Measurements from ENCODE around the gene C1QTNF4. TPM values are rescaled to one million over a fixed set of nuclear protein-coding genes. Genes with fewer than 3 reads are reported as not detected.
"Not testable (repeated sequence)": the region's sequence is repeated elsewhere in the genome, so short reads cannot be mapped to it uniquely, and the experiment has no call there.

Gene C1QTNF4
- 0.13 TPM in 1 of 2 replicates, not detected in the other for total RNA-seq

- no peak for DNase-seq (ENCODE audit: low read depth in 2 of 2)
These were observed at the start of gene C1QTNF4 for GRCh38 chr11:47593934-47594855. C1QTNF4 (minus strand) TSS chr11:47594411; CDS start chr11:47590810, 3,601 bp downstream.

DNA sequence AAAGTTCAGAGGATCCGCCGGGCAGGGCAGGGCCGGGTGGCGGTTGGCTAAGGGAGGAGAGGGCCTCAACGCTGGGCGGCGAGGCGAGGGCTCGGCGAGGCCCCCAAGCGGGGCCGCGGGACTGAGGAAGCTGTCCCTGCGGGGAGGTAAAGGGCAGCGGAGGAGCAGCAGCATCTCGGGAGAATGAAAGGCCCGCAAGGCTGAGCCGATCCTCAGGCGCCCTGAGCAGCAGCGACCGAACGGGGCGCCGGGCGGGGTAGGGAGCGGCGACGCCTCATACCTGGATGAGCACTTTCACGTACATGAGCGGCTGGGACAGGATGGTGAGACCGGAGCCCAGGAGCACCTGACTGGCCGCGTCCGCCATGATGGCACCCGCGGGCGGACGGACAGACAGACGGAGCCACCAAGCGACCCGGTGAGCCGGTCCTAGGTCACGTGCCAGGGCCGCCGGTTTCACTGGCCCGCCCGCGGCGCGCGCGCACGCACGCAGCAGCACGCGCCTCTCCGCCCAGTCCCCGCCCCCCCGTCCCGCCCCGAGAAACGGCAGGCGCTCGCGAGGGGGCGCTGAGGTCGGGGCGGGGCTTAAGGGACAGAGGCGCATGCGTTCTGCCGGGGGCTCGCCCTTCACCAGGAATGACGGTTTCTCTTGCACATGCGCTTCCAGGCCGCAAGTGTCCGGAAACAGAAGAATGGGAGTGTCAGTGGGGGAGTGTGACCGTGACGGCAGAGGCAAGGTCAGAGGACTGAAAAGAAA is 48.1 kb upstream of the C1QTNF4 start, which contains the start of gene MTCH2:
Gene MTCH2 (minus strand): TSS at position 461 of the 757 bp plus-strand sequence. CDS start 94 bp downstream, at position 367.
- DNase-seq (ENCODE audit: low read depth in 2 of 2) = peak; percentile 94 to 98

DNA sequence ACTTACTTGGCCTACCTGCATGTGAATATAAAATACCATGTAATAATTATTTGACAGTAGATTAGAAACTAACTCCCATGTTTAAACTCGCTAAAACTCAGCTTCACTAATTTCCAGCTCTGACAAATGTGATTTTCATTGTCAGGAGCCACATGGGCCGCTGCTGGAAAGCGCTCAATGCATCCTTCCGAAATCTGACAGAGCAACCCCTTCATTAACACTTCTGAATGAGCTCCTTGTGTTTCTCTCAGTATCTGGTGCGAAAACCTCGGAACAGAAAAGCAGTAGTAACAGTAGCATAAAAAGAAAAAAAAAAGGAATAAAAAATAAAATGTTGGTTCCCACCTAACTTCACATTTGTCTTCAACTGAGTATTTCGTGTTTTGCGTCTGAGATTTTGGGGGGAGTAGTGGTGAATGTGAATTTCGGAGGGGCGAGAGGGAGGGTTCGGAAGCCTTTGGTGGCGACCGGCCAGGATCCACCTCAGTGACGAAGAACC is 47.4 kb upstream of the C1QTNF4 start:
- peak in 1 of 2 donors; percentile 3 for DNase-seq (ENCODE audit: low read depth in 2 of 2)

DNA sequence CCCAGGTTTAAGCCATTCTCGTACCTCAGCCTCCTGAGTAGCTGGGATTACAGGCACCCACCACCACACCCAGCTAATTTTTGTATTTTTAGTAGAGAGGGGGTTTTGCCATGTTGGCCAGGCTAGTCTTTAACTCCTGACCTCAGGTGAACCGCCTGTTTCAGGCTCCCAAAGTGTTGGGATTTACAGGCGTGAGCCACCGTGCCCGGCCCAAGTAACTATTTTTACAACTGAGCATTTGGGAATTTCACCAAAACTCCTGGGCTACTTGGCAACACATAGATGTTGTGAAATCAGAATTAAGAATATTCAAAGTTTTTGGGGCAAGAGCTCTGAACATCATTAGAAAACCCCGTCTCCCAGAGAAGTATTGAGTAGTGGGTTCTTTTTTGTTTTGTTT is 46.3 kb upstream of the C1QTNF4 start:
- not testable (repeated sequence) for DNase-seq (ENCODE audit: low read depth in 2 of 2)

DNA sequence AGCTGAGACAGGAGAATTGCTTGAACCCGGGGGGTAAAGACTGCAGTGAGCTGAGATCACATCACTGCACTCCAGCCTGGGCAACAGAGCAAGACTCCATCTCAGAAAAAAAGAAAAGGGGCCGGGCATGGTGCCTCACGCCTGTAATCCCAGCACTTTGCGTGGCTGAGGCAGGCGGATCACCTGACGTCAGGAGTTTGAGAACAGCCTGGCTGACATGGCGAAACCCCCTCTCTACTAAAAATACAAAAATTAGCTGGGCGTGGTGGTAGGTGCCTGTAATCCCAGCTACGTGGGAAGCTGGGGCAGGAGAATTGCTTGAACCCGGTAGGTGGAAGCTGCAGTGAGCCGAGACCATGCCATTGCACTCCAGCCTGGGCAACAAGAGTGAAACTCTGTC is 42.1 kb upstream of the C1QTNF4 start:
- DNase-seq (ENCODE audit: low read depth in 2 of 2) = not testable (repeated sequence)

DNA sequence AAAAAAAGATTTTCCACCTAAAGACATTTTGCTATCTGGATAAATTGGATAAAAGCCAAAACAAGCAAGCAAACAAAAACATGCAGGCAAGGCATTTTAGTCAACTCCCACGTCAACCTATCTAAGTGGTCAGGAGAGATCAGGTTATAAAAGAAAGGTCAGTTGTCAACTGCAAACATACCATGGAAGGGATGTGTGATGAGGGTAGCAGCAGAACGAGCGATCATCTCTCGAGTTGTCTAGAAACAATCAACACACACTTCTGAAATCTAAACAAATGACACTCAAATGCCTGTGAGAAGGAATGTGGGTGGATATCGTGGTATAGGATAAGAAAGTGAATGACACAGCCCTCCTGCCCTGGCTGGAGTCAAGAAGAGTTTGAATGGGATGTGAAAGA is 37.3 kb upstream of the C1QTNF4 start:
- DNase-seq (ENCODE audit: low read depth in 2 of 2) = peak in 1 of 2 donors; percentile 37

DNA sequence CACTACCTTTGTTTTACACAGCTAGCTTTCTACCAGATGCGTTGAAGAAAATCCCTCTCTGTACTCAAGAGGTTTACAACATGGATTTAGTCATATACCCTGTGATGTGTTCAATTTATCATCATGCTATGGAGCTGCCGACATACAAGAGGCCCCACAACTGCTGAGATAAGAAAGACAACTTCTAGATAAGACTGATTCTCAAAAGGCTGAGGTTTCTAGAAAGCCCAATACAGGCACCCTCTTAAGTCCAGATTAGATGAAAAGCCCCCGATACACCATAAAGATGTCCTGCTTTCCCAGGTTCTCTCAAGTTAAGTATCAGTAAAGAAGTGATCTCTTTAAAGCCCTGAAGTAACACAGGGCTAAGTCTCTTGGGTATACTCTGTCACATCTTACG is 33.8 kb upstream of the C1QTNF4 start:
- no peak for DNase-seq (ENCODE audit: low read depth in 2 of 2)

- no peak for DNase-seq (ENCODE audit: low read depth in 2 of 2)
These were observed 32.0 kb upstream of the C1QTNF4 start for GRCh38 chr11:47626234-47626633.

GRCh38 chr11:47620836-47621378 is 26.7 kb upstream of the C1QTNF4 start:
- peak in 1 of 2 donors; percentile 43 for DNase-seq (ENCODE audit: low read depth in 2 of 2)

DNA sequence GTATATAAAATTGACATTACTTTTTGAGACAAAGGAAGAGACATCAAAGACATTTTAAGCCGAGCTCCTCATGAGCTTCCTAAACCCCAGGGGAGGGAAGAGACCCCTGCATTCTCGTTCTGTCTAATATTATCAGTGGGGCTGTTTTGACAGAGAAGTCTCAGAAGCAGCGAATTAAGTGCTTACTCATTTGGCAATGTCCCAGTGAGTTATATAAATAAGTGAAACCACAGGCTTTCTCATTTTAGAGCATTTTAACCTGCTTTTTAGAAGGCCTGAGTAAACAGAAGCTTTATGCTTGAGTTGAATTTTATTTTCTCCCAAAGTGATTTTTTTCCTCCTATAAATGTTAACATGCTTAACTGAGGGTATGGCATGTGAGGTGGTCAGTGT is 23.2 kb upstream of the C1QTNF4 start:
- peak in 1 of 2 donors; percentile 19 for DNase-seq (ENCODE audit: low read depth in 2 of 2)

DNA sequence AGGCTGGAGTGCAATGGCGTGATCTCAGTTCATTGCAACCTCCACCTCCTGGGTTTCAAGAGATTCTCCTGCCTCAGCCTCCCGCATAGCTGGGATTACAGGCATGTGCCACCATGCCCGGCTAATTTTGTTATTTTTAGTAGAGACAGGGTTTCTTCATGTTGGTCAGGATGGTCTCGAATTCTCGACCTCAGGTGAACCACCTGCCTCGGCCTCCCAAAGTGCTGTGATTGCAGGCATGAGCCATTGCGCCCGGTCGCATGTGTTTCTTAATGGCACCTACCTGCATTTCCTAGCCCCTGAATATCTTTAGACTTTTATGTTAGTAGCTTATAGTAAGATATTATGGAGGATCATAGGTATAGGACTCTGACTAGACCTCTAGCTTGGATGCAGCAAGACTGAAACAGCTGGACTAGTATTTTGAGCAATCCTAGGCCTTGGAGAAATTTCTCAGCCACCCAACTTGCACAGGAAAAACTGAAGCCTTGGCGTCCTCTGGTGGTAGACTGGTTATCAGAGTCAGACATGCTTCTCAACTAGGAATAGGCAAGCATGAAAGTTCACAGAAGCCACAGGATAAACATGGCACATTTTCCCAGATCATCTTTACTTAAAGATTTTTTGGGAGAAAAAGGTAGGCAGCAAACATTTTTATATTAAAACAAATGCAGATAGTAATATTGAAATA is 22.7 kb upstream of the C1QTNF4 start:
- peak; percentile 58 to 76 for DNase-seq (ENCODE audit: low read depth in 2 of 2)

- DNase-seq (ENCODE audit: low read depth in 2 of 2) = no peak
These were observed 21.0 kb upstream of the C1QTNF4 start for GRCh38 chr11:47615249-47615648.

DNA sequence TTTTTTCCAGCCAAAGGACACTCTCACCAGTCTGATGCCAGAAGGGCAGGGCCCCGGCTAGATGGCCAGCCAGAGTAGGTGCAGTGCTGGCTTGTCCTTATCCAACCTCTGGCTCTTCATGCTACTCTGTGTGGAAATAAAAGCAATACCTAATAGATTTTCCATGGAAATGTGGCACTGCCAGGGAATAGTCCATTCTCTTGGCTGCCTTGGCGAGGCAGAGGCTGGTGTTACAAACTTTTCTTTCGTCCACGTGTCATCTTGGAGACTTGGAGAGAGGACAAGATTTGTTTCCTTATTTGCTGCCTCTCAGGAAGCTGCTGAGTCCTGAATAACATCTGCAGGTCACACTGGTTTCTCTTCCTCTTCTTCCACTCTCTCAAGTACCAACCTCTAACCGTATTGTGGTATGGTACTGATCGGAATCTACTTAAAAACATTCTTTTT is 17.2 kb upstream of the C1QTNF4 start:
- no peak for DNase-seq (ENCODE audit: low read depth in 2 of 2)

DNA sequence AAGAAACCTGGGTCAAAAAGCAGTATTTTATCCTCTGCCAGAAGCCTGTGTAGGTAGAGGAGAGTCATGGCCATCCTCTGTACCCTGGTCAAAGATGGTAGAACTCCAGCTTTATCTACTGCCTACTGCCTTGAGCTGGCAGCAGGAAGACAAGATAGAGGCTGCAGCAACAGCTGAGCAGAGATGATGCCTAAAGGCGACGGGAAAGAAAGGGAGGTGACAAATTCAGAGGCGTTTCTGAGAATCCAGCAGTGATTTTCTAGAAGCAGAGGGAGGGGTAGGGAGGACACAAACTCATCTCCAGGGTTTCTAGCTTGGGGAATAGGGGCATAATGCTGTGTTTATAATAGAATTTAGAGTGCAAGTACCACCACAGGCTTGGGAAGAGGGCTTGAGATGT is 15.5 kb upstream of the C1QTNF4 start:
- DNase-seq (ENCODE audit: low read depth in 2 of 2) = no peak

DNA sequence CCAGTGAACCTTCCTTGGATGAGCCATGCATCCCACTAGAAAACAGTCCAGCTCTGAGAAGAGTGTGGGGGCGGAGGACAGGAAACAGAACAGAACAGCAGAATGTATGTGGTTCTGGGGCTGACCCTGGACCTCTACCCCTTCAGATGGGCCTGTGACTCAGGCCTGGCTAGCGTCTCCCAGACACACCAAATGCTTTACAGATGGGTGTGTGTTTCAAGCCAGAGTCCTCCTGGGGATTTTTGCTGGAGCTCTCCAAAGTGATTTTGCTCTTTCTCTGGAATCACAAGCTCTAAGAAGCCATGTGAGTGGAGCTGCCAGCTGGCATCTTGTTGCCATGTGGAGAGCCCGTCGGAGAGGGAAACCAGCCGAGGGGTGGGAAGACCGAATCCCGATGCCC is 13.2 kb upstream of the C1QTNF4 start:
- DNase-seq (ENCODE audit: low read depth in 2 of 2) = peak in 1 of 2 donors; percentile 53

DNA sequence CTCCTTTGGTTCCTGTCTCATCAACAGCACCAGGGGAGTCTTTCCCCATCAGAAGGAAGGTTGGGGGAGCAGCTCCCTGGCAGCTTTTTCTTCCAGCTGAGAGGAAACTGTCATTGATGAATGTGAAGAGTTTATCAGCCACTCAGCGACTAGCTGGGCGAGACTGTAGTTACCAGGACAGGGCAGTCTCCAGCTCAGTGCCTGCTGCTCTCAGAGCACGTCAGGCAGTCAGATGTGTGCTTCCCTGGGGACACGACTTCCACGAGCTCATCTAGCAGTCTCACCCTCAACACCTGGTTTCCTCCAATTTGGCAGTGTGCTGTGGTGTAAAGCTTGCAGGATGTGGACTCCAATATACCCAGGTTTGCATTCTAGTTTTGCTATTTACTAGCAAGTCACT is 12.5 kb upstream of the C1QTNF4 start:
- no peak for DNase-seq (ENCODE audit: low read depth in 2 of 2)

DNA sequence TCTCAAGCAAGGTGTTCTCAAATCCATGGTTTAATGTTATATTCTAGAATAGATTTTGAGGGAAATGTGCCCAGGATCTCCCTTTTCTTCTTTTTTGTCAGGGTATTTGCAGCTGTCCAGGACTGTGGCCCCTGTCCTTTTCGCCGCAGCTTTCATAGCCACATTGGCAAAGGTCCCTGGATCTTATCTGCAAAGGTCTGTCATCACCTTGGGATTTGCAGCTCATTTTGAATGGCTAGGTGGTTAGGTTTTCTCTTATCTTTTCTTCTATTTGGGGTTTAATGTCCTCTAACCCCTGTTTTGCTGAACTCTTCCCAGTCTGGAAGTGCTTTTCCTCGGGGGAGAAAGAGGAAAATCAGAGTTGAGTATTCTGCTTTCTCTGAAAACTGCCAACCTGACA is 11.7 kb upstream of the C1QTNF4 start:
- no peak for DNase-seq (ENCODE audit: low read depth in 2 of 2)

DNA sequence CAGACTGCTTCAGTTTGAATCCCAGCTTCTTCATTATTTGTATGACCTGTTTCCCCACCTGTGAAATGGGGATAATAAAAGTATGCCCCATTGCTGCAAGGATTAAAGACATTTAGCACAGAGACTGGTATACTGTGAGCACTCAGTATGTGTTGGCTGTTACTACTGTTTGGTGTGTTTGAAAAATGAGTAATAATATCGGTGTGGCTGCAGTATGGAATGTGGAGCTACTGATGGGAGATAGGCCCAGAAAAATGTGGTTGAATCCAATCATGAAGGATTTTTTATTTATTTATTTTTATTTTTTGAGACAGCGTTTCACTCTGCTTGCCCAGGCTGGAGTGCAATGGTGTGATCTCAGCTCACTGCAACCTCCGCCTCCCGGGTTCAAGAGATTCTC is 9.1 kb upstream of the C1QTNF4 start:
- no peak for DNase-seq (ENCODE audit: low read depth in 2 of 2)

GRCh38 chr11:47599902-47600301 is 5.7 kb upstream of the C1QTNF4 start:
- DNase-seq (ENCODE audit: low read depth in 2 of 2) = no peak

DNA sequence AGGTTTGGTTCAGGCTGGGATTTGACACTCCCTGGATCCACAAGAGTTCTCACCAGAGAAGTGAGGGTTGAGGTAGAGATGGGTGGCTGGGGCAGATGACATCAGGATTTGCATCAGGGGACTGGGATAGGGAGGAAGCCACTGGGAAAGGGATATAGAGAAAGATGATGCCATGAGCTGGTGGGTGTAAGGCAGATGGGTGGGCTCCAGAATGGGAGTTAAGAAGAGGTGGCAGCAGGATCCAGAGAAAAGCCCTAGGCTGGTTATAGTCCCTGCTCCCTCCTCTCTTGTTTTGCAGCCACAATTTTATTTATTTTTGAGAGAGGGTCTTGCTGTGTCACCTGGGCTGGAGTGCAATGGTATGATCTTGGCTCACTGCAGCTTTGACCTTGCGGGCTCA is 1.8 kb upstream of the C1QTNF4 start:
- DNase-seq (ENCODE audit: low read depth in 2 of 2) = no peak

DNA sequence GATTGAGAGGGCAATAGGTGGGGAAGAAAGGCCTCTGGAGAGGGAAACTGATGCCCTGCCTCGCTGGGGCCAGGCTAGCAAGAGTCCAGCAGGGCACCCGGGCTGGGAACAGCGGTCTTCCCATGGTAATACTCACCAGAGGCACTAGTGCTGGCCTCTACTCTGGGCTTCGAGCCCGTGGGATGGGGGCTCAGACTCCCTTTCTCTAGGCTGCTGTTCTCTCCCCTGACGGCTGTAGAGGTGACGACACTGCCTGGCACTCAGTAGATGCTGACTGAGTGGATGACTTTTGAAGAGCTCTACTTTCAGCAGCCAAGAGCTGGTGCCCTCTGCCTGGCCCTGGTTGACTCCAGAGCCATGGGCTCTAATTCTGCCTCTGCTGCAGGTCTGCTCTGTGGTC is 818 bp upstream of the C1QTNF4 start:
- no peak for DNase-seq (ENCODE audit: low read depth in 2 of 2)

All from dermis microvascular lymphatic vessel endothelial cell (primary cell).